IMR-90 (cell line): ENCODE data around the gene CDK10. TPM values are rescaled to one million over a fixed set of nuclear protein-coding genes. Genes with fewer than 3 reads are reported as not detected.

ENCODE experiments used
- ATAC-seq: fragments of 200-7000 bp; cut with Tn5 transposase; 2 replicates; pipeline ENCODE4 v1.9.1; 2020; ENCODE audit warnings: low read depth, mild to moderate bottlenecking, moderate library complexity
- BruUV-seq: library from RNA; stranded (reverse); fragments of 400-500 nt; replicated peaks from 2 replicates; lab custom pipeline; 2021; lab: Mats Ljungman, UMichigan
- CTCF ChIA-PET: fragments of 300-600 bp; formaldehyde crosslinking; extraction: SDS; loops from one replicate; lab custom pipeline; 2021; ENCODE audit warnings: antibody characterized with exemption; lab: Yijun Ruan, JAX
- POLR2A ChIA-PET: fragments of 300-600 bp; sonication (Branson Sonifier 250); formaldehyde crosslinking; loops from one replicate; lab custom pipeline; 2022; ENCODE audit warnings: antibody characterized with exemption; ENCODE audit not compliant: unreplicated experiment; lab: Charles Lee
- DNase-seq: peaks from one replicate; pipeline ENCODE4 v3.0.0; 2013
- H2AFZ ChIP-seq: replicated peaks from 2 replicates; pipeline ENCODE3; 2013; ENCODE audit warnings: low read length, mild to moderate bottlenecking; ENCODE audit not compliant: poor library complexity
- H2AK5ac ChIP-seq: 2 replicates; pipeline ENCODE4 v1.6.1; 2013; ENCODE audit warnings: low read depth, low read length, inconsistent platforms
- H2AK9ac ChIP-seq: replicated peaks from 2 replicates; pipeline ENCODE3; 2013; ENCODE audit warnings: mild to moderate bottlenecking, low read depth, low read length, moderate library complexity; ENCODE audit not compliant: poor library complexity
- H2BK120ac ChIP-seq: 2 replicates; pipeline ENCODE4 v1.6.1; 2013; ENCODE audit warnings: low read depth, low read length, inconsistent platforms
- H2BK15ac ChIP-seq: 3 replicates; pipeline ENCODE4 v1.6.1; 2013; ENCODE audit warnings: low read depth, low read length, inconsistent platforms
- H2BK20ac ChIP-seq: 2 replicates; pipeline ENCODE4 v1.6.1; 2013; ENCODE audit warnings: low read depth, mild to moderate bottlenecking, inconsistent platforms, low read length, moderate library complexity
- H2BK5ac ChIP-seq: 2 replicates; pipeline ENCODE4 v1.6.1; 2013; ENCODE audit warnings: mild to moderate bottlenecking, low read depth, low read length, inconsistent platforms; ENCODE audit not compliant: poor library complexity, severe bottlenecking
- H3K14ac ChIP-seq: replicated peaks from 2 replicates; pipeline ENCODE4 v1.6.1; 2013; ENCODE audit warnings: low read depth, low read length, inconsistent platforms
- H3K18ac ChIP-seq: 2 replicates; pipeline ENCODE4 v1.6.1; 2013; ENCODE audit warnings: low read depth, low read length, control low read depth
- H3K23ac ChIP-seq: 2 replicates; pipeline ENCODE4 v1.6.1; 2013; ENCODE audit warnings: low read depth, low read length, inconsistent platforms
- H3K27ac ChIP-seq: 2 replicates; pipeline ENCODE4 v1.5.1; 2013; ENCODE audit warnings: mild to moderate bottlenecking, control low read depth, low read length; ENCODE audit not compliant: insufficient read depth
- H3K27me3 ChIP-seq: 2 replicates; pipeline ENCODE4 v1.6.1; 2013; ENCODE audit warnings: low read length; ENCODE audit not compliant: control insufficient read depth, insufficient read depth
- H3K36me3 ChIP-seq: 2 replicates; pipeline ENCODE4 v1.6.1; 2013; ENCODE audit warnings: low read length, mixed read lengths; ENCODE audit not compliant: control insufficient read depth, insufficient read depth
- H3K4ac ChIP-seq: 2 replicates; pipeline ENCODE4 v1.6.1; 2013; ENCODE audit warnings: low read depth, low read length, inconsistent platforms
- H3K4me1 ChIP-seq: 2 replicates; pipeline ENCODE4 v1.6.1; 2013; ENCODE audit warnings: low read length, mixed read lengths; ENCODE audit not compliant: control insufficient read depth, insufficient read depth
- H3K4me2 ChIP-seq: 2 replicates; pipeline ENCODE4 v1.6.1; 2013; ENCODE audit warnings: low read depth, mild to moderate bottlenecking, control low read depth, low read length, moderate library complexity
- H3K4me3 ChIP-seq: 2 replicates; pipeline ENCODE4 v1.5.1; 2013; ENCODE audit warnings: low read depth, mild to moderate bottlenecking, control low read depth, low read length, moderate library complexity; ENCODE audit not compliant: insufficient read depth
- H3K56ac ChIP-seq: 2 replicates; pipeline ENCODE4 v1.6.1; 2013; ENCODE audit warnings: low read length, inconsistent platforms; ENCODE audit not compliant: insufficient read depth; ENCODE audit errors: extremely low read depth
- H3K79me1 ChIP-seq, 2 experiments: 2 replicates each; pipeline ENCODE4 v1.6.1; 2013; ENCODE audit warnings: low read length in 2 of 2, inconsistent platforms in 1 of 2, low read depth in 1 of 2
- H3K9ac ChIP-seq: 2 replicates; pipeline ENCODE4 v1.6.1; 2013; ENCODE audit warnings: low read depth, low read length, control low read depth
- H3K9me1 ChIP-seq: 2 replicates; pipeline ENCODE4 v1.6.1; 2013; ENCODE audit warnings: low read length, inconsistent platforms; ENCODE audit not compliant: insufficient read depth
- H3K9me3 ChIP-seq: 2 replicates; pipeline ENCODE4 v1.6.1; 2013; ENCODE audit warnings: low read length; ENCODE audit not compliant: control insufficient read depth, insufficient read depth
- H4K20me1 ChIP-seq: 2 replicates; pipeline ENCODE4 v1.6.1; 2013; ENCODE audit warnings: low read length, inconsistent platforms; ENCODE audit not compliant: insufficient read depth
- H4K5ac ChIP-seq: 2 replicates; pipeline ENCODE4 v1.6.1; 2013; ENCODE audit warnings: mild to moderate bottlenecking, low read depth, low read length, control low read depth
- H4K8ac ChIP-seq, 2 experiments: 2 replicates each; pipeline ENCODE4 v1.6.1; 2013; ENCODE audit warnings: low read depth in 2 of 2, low read length in 2 of 2, control low read depth in 1 of 2, inconsistent platforms in 1 of 2
- H4K91ac ChIP-seq: 2 replicates; pipeline ENCODE4 v1.6.1; 2013; ENCODE audit warnings: low read depth, low read length, inconsistent platforms; ENCODE audit not compliant: insufficient read depth
- BHLHE40 ChIP-seq: fragments of 150-350 bp; IDR thresholded peaks from 2 replicates; pipeline ENCODE4 v1.6.1; 2016; ENCODE audit warnings: mild to moderate bottlenecking, low read depth, low read length
- CEBPB ChIP-seq: IDR thresholded peaks from 2 replicates; pipeline ENCODE4 v1.6.1; 2012; ENCODE audit warnings: low read depth, low read length, improper control_type of control experiment
- MAFK ChIP-seq: IDR thresholded peaks from 2 replicates; pipeline ENCODE4 v1.6.1; 2012; ENCODE audit warnings: low read depth, low read length, improper control_type of control experiment
- MAZ ChIP-seq: IDR thresholded peaks from 2 replicates; pipeline ENCODE4 v1.6.1; 2012; ENCODE audit warnings: low read depth, mild to moderate bottlenecking, low read length, improper control_type of control experiment, moderate library complexity, borderline replicate concordance
- MXI1 ChIP-seq: IDR thresholded peaks from 2 replicates; pipeline ENCODE4 v1.6.1; 2012; ENCODE audit warnings: low read depth, mild to moderate bottlenecking, low read length, moderate library complexity, borderline replicate concordance
- NFE2L2 ChIP-seq: fragments of 150-350 bp; IDR thresholded peaks from 2 replicates; pipeline ENCODE4 v1.6.1; 2016; ENCODE audit warnings: low read depth, mild to moderate bottlenecking, low read length
- POLR2A ChIP-seq: IDR thresholded peaks from 2 replicates; pipeline ENCODE4 v1.6.1; 2012; ENCODE audit warnings: mild to moderate bottlenecking, low read depth, low read length
- RAD21 ChIP-seq: IDR thresholded peaks from 2 replicates; pipeline ENCODE4 v1.6.1; 2012; ENCODE audit warnings: low read length, improper control_type of control experiment
- RCOR1 ChIP-seq: IDR thresholded peaks from 2 replicates; pipeline ENCODE4 v1.6.1; 2012; ENCODE audit warnings: mild to moderate bottlenecking, low read length, improper control_type of control experiment; ENCODE audit not compliant: insufficient replicate concordance
- RFX5 ChIP-seq: IDR thresholded peaks from 2 replicates; pipeline ENCODE4 v1.8.0; 2012; ENCODE audit warnings: low read depth, mild to moderate bottlenecking, low read length, moderate library complexity
- SMC3 ChIP-seq: fragments of 150-350 bp; IDR thresholded peaks from 2 replicates; pipeline ENCODE4 v1.6.1; 2016; ENCODE audit warnings: low read depth, mild to moderate bottlenecking, antibody characterized with exemption, low read length, moderate library complexity
- USF2 ChIP-seq: fragments of 150-350 bp; IDR thresholded peaks from 2 replicates; pipeline ENCODE4 v1.6.1; 2017; ENCODE audit warnings: mild to moderate bottlenecking, antibody characterized with exemption, low read length, low read depth
- WGBS, 2 experiments: methylation state at CpG; one replicate each; pipeline versions ENCODE4 v1.1.5 to v1.1.7; 2013; ENCODE audit warnings: missing lambda C conversion rate in 2 of 2; ENCODE audit not compliant: insufficient read length in 1 of 2; ENCODE audit errors: extremely low coverage in 2 of 2; 5-methylcytosine and 5-hydroxymethylcytosine counted together
- dilution Hi-C: fragments of 300-500 bp; cut with HindIII; formaldehyde crosslinking; loops from one replicate; pipeline ENCODE4 v1.14.3; 2018; ENCODE audit warnings: low sequenced_read_pairs; ENCODE audit not compliant: unreplicated experiment
- in situ Hi-C: fragments of 300-500 bp; cut with MboI; formaldehyde crosslinking; loops from 3 replicates; pipeline ENCODE4 v1.14.3; 2019; ENCODE audit warnings: low sequenced_read_pairs, inconsistent platforms, mixed read lengths
- intact Hi-C: fragments of 100-400 bp; cut with micrococcal nuclease; formaldehyde crosslinking; loops from 2 replicates; pipeline ENCODE4 v1.10.0; 2022
- polyA plus RNA-seq, 3 experiments: library from polyadenylated mRNA; depleted of rRNA; stranded (reverse); fragments of >200 nt; gene quantifications; 2 replicates each; pipeline ENCODE4 v1.2.3, GENCODE V29; 2012; ENCODE audit warnings: low replicate concordance in 1 of 3
- total RNA-seq: library from RNA; depleted of rRNA; stranded (reverse); fragments of >200 nt; gene quantifications from 2 replicates; pipeline ENCODE4 v1.2.3, GENCODE V29; 2012
- TF ChIP-seq, protein P1 (sequence below): fragments of 150-350 bp; IDR thresholded peaks from 2 replicates; pipeline ENCODE4 v1.6.1; 2016; ENCODE audit warnings: low read depth, mild to moderate bottlenecking, low read length, moderate library complexity, borderline replicate concordance
- TF ChIP-seq, protein P2 (sequence below): conservative IDR thresholded peaks from 2 replicates; pipeline ENCODE4 v1.5.1; 2012; ENCODE audit warnings: mild to moderate bottlenecking, low read depth, low read length, improper control_type of control experiment

Gene CDK10
- total and polyA plus RNA-seq, 2 of the 4 experiments (the other 2 are of a cell fraction) = 19.5 to 61.8 TPM

- Histone ChIP-seq H3K27me3 (no peaks in the 10 kb centered on the region), H2BK15ac (no peak overlapping the region), H3K9me1 (peaks cover 4% of the 10 kb centered on the region; the same call in 1 of the 2 replicates), H4K91ac (no peak overlapping the region), H2AK9ac (no peak overlapping the region), H3K18ac (no peak overlapping the region), H4K8ac (no peak overlapping the region), H3K4me3 (no peak overlapping the region), H3K4me1 (peaks cover 6% of the 10 kb centered on the region), H3K9me3 (no peaks in the 10 kb centered on the region), H3K14ac (no peak overlapping the region), H3K23ac (no peak overlapping the region), H2BK5ac (no peak overlapping the region), H3K56ac (no peak overlapping the region), H3K9ac (no peak overlapping the region), H2AFZ (no peak overlapping the region), H2BK120ac (no peak overlapping the region), H3K4ac (no peak overlapping the region), H3K27ac (no peak overlapping the region), H2AK5ac (no peak overlapping the region), H3K4me2 (no peak overlapping the region), H4K20me1 (no peaks in the 10 kb centered on the region), H3K36me3 (no peaks in the 10 kb centered on the region), H2BK20ac (no peak overlapping the region), H4K5ac (no peak overlapping the region), H3K79me1 (peaks cover 0 to 4% of the 10 kb centered on the region in 2 experiments; a peak in 1 of 4 replicates)
- intact Hi-C loops (no loop called here), dilution Hi-C loops (no loop called here), in situ Hi-C loops (no loop called here)
- no peak for ATAC-seq
- no peak for DNase-seq
- CTCF ChIA-PET = no interaction called here
- POLR2A ChIA-PET = no interaction called here
- no peak for TF ChIP-seq BHLHE40
- TF ChIP-seq NFE2L2 = no peak
- no peak for TF ChIP-seq RAD21
- TF ChIP-seq CEBPB = no peak
- no peak for TF ChIP-seq RCOR1
- TF ChIP-seq, protein P1, sequence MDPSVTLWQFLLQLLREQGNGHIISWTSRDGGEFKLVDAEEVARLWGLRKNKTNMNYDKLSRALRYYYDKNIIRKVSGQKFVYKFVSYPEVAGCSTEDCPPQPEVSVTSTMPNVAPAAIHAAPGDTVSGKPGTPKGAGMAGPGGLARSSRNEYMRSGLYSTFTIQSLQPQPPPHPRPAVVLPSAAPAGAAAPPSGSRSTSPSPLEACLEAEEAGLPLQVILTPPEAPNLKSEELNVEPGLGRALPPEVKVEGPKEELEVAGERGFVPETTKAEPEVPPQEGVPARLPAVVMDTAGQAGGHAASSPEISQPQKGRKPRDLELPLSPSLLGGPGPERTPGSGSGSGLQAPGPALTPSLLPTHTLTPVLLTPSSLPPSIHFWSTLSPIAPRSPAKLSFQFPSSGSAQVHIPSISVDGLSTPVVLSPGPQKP = no peak
- no peak for TF ChIP-seq MAZ
- TF ChIP-seq MAFK = no peak
- no peak for TF ChIP-seq RFX5
- no peak for TF ChIP-seq MXI1
- TF ChIP-seq, protein P2, sequence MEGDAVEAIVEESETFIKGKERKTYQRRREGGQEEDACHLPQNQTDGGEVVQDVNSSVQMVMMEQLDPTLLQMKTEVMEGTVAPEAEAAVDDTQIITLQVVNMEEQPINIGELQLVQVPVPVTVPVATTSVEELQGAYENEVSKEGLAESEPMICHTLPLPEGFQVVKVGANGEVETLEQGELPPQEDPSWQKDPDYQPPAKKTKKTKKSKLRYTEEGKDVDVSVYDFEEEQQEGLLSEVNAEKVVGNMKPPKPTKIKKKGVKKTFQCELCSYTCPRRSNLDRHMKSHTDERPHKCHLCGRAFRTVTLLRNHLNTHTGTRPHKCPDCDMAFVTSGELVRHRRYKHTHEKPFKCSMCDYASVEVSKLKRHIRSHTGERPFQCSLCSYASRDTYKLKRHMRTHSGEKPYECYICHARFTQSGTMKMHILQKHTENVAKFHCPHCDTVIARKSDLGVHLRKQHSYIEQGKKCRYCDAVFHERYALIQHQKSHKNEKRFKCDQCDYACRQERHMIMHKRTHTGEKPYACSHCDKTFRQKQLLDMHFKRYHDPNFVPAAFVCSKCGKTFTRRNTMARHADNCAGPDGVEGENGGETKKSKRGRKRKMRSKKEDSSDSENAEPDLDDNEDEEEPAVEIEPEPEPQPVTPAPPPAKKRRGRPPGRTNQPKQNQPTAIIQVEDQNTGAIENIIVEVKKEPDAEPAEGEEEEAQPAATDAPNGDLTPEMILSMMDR = no peak
- TF ChIP-seq POLR2A = no peak
- TF ChIP-seq SMC3 = no peak
- TF ChIP-seq USF2 = no peak
- 100% methylated on average over 1 of the region's 13 CpGs; no CpG with 5 or more reads in 1 of the 2 experiments for WGBS, 2 experiments
- no TSS peak for BruUV-seq
These were observed 16.7 kb upstream of the CDK10 start for GRCh38 chr16:89669755-89670154.
